Erythroblast (primary cell): Measurements from ENCODE around the gene TSHZ2.

ENCODE experiments used
- GATA1 ChIP-seq: IDR thresholded peaks from 2 replicates; pipeline ENCODE4 v1.6.1; 2011; ENCODE audit warnings: low read depth, mild to moderate bottlenecking, control low read depth, low read length, moderate library complexity
- POLR2A ChIP-seq: IDR thresholded peaks from 2 replicates; pipeline ENCODE4 v1.6.1; 2011; ENCODE audit warnings: mild to moderate bottlenecking, low read length

DNA sequence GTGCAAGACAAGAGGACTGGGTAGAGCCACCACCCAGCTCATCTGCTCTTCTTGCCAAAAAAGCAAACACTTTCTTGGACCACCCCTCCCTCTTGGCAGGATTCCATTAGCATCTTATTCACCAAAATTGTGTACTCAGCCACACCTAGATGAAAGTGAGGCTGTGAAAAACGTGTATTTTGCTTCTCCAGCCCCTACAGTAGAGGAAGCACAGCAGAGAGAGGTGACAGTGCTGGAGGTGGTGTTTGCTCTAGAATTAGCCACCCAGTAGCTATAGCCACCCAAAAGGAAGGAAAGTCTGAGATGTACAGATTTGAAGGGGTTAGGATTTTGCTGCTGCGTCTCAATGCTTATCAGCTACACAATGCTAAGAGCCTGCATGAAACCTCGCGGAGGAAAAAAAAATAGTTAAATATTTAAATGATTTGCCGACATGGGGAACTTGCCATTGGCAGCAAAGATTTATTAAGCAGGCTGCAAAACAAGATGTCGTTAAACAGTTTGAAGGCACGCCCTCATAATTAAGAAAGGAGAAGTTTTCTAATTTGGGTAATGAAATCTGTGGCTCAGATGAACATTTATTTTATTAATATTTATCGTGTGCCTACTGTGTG, 334.1 kb downstream of the TSHZ2 start:
- TF ChIP-seq POLR2A (no peak), GATA1 (no peak)
